ENCODE data around the gene HS6ST2. TPM values are rescaled to one million over a fixed set of nuclear protein-coding genes. Genes with fewer than 3 reads are reported as not detected.

The HS6ST2 gene
- total RNA-seq, 1 donor from 2014 or later, result 35.8 TPM

- TF ChIP-seq CTCF (conservative IDR thresholded peaks at IDR 0.05), result no peak
- DNase-seq (ENCODE audit: extremely low spot score, unreplicated experiment), result no peak
Measured at GRCh38 chrX:132810488-132810887, 147.9 kb downstream of the HS6ST2 start.

GRCh38 chrX:132809581-132809980 lies 148.8 kb downstream of the HS6ST2 start:
- no peak for DNase-seq (ENCODE audit: extremely low spot score, unreplicated experiment)

More at GRCh38 chrX:132810488-132810887, 147.9 kb downstream of the HS6ST2 start:
- H3K9me3 Mint-ChIP-seq, result no peaks in the 10 kb centered on the region
- H3K4me3 Mint-ChIP-seq, result no peak overlapping the region
- H3K27me3 Mint-ChIP-seq, result no peaks in the 10 kb centered on the region
- H3K4me1 Mint-ChIP-seq (ENCODE audit: unreplicated experiment), result no peaks in the 10 kb centered on the region
- no peak overlapping the region for H3K27ac Mint-ChIP-seq
- peaks cover 12% of the 10 kb centered on the region for H3K36me3 Mint-ChIP-seq

GRCh38 chrX:132807411-132808030 lies 150.9 kb downstream of the HS6ST2 start:
- no peak for TF ChIP-seq CTCF (conservative IDR thresholded peaks at IDR 0.05)

More at GRCh38 chrX:132809581-132809980, 148.8 kb downstream of the HS6ST2 start:
- peaks cover 12% of the 10 kb centered on the region for H3K36me3 Mint-ChIP-seq
- TF ChIP-seq CTCF (conservative IDR thresholded peaks at IDR 0.05), result no peak
- no peaks in the 10 kb centered on the region for H3K27me3 Mint-ChIP-seq
- H3K4me3 Mint-ChIP-seq, result no peak overlapping the region
- no peak overlapping the region for H3K27ac Mint-ChIP-seq
- no peaks in the 10 kb centered on the region for H3K9me3 Mint-ChIP-seq
- no peaks in the 10 kb centered on the region for H3K4me1 Mint-ChIP-seq (ENCODE audit: unreplicated experiment)

GRCh38 chrX:132802033-132802432 lies 156.4 kb downstream of the HS6ST2 start:
- no peak for DNase-seq (ENCODE audit: extremely low spot score, unreplicated experiment)
- Mint-ChIP-seq H3K9me3 (no peaks in the 10 kb centered on the region), H3K27me3 (no peaks in the 10 kb centered on the region), H3K4me3 (no peak overlapping the region), H3K4me1 (ENCODE audit: unreplicated experiment) (no peaks in the 10 kb centered on the region), H3K27ac (no peak overlapping the region), H3K36me3 (peaks cover 4% of the 10 kb centered on the region)
- TF ChIP-seq CTCF (conservative IDR thresholded peaks at IDR 0.05), result no peak

More at GRCh38 chrX:132807411-132808030, 150.9 kb downstream of the HS6ST2 start:
- Mint-ChIP-seq H3K36me3 (peaks cover 3% of the 10 kb centered on the region), H3K9me3 (no peaks in the 10 kb centered on the region), H3K27ac (no peak overlapping the region), H3K27me3 (no peaks in the 10 kb centered on the region), H3K4me1 (ENCODE audit: unreplicated experiment) (no peaks in the 10 kb centered on the region), H3K4me3 (no peak overlapping the region)
- no peak for DNase-seq (ENCODE audit: extremely low spot score, unreplicated experiment)

- peak overlapping the region; percentile 54 for H3K27ac Mint-ChIP-seq
- H3K36me3 Mint-ChIP-seq, result peaks cover 4% of the 10 kb centered on the region
Measured at GRCh38 chrX:132795181-132795580, 163.2 kb downstream of the HS6ST2 start.

More at GRCh38 chrX:132795181-132795580, 163.2 kb downstream of the HS6ST2 start:
- no peaks in the 10 kb centered on the region for H3K4me1 Mint-ChIP-seq (ENCODE audit: unreplicated experiment)
- H3K9me3 Mint-ChIP-seq, result no peaks in the 10 kb centered on the region
- H3K27me3 Mint-ChIP-seq, result no peaks in the 10 kb centered on the region
- H3K4me3 Mint-ChIP-seq, result no peak overlapping the region
- no peak for TF ChIP-seq CTCF (conservative IDR thresholded peaks at IDR 0.05)
- DNase-seq (ENCODE audit: extremely low spot score, unreplicated experiment), result no peak

All from type B pancreatic cell (in vitro differentiated cells).